KOPT-K1 (cell line): ENCODE measurements around the gene IL24.

Source experiments
- H3K27ac ChIP-seq: fragments of 200-600 bp; sonication (generic); 2 replicates; pipeline ENCODE4 v1.5.1; 2016; ENCODE audit warnings: antibody characterized with exemption, mild to moderate bottlenecking, low read depth, low read length; ENCODE audit not compliant: poor library complexity, severe bottlenecking
- H3K36me3 ChIP-seq: fragments of 200-600 bp; sonication (generic); 2 replicates; pipeline ENCODE4 v1.5.1; 2017; ENCODE audit warnings: antibody characterized with exemption, mild to moderate bottlenecking, low read length, moderate library complexity; ENCODE audit not compliant: insufficient read depth
- H3K9me3 ChIP-seq: fragments of 200-600 bp; sonication (generic); 2 replicates; pipeline ENCODE4 v1.5.1; 2017; ENCODE audit warnings: antibody characterized with exemption, low read length, mild to moderate bottlenecking; ENCODE audit not compliant: insufficient read depth, poor library complexity, severe bottlenecking

Gene IL24

GRCh38 chr1:206892351-206892984, 4.8 kb upstream of the IL24 start:
- Histone ChIP-seq H3K36me3 (no peaks in the 10 kb centered on the region), H3K9me3 (no peaks in the 10 kb centered on the region), H3K27ac (no peak overlapping the region)

GRCh38 chr1:206893380-206893779, 3.9 kb upstream of the IL24 start:
- H3K9me3 ChIP-seq = no peaks in the 10 kb centered on the region
- no peaks in the 10 kb centered on the region for H3K36me3 ChIP-seq
- H3K27ac ChIP-seq = no peak overlapping the region

GRCh38 chr1:206895325-206895724, 1.9 kb upstream of the IL24 start:
- Histone ChIP-seq H3K9me3 (no peaks in the 10 kb centered on the region), H3K36me3 (no peaks in the 10 kb centered on the region), H3K27ac (no peak overlapping the region)

- Histone ChIP-seq H3K27ac (no peak overlapping the region), H3K9me3 (no peaks in the 10 kb centered on the region), H3K36me3 (no peaks in the 10 kb centered on the region)
These were observed 1.4 kb upstream of the IL24 start for GRCh38 chr1:206895837-206896242.

GRCh38 chr1:206896261-206896660, 982 bp upstream of the IL24 start:
- H3K9me3 ChIP-seq = no peaks in the 10 kb centered on the region
- no peaks in the 10 kb centered on the region for H3K36me3 ChIP-seq
- no peak overlapping the region for H3K27ac ChIP-seq

GRCh38 chr1:206898089-206898914, 1.1 kb downstream of the IL24 start:
- no peaks in the 10 kb centered on the region for H3K9me3 ChIP-seq
- H3K36me3 ChIP-seq = no peaks in the 10 kb centered on the region
- no peak overlapping the region for H3K27ac ChIP-seq

GRCh38 chr1:206898915-206899431, 1.7 kb downstream of the IL24 start:
- H3K9me3 ChIP-seq = no peaks in the 10 kb centered on the region
- H3K27ac ChIP-seq = no peak overlapping the region
- H3K36me3 ChIP-seq = no peaks in the 10 kb centered on the region

GRCh38 chr1:206899717-206900116, 2.5 kb downstream of the IL24 start:
- H3K27ac ChIP-seq = no peak overlapping the region
- H3K36me3 ChIP-seq = no peaks in the 10 kb centered on the region
- no peaks in the 10 kb centered on the region for H3K9me3 ChIP-seq

- H3K9me3 ChIP-seq = no peaks in the 10 kb centered on the region
- H3K27ac ChIP-seq = no peak overlapping the region
- H3K36me3 ChIP-seq = no peaks in the 10 kb centered on the region
These were observed 2.9 kb downstream of the IL24 start for GRCh38 chr1:206900149-206900548.

GRCh38 chr1:206901944-206902343, 4.7 kb downstream of the IL24 start:
- no peaks in the 10 kb centered on the region for H3K36me3 ChIP-seq
- H3K9me3 ChIP-seq = no peaks in the 10 kb centered on the region
- H3K27ac ChIP-seq = no peak overlapping the region

- Histone ChIP-seq H3K9me3 (no peaks in the 10 kb centered on the region), H3K36me3 (no peaks in the 10 kb centered on the region), H3K27ac (no peak overlapping the region)
These were observed 5.5 kb downstream of the IL24 start for GRCh38 chr1:206902702-206903101.

- Histone ChIP-seq H3K27ac (no peak overlapping the region), H3K9me3 (no peaks in the 10 kb centered on the region), H3K36me3 (no peaks in the 10 kb centered on the region)
These were observed 6.4 kb downstream of the IL24 start for GRCh38 chr1:206903687-206904086.

- Histone ChIP-seq H3K9me3 (no peaks in the 10 kb centered on the region), H3K27ac (no peak overlapping the region), H3K36me3 (no peaks in the 10 kb centered on the region)
These were observed 7.3 kb downstream of the IL24 start for GRCh38 chr1:206904423-206905142.

- Histone ChIP-seq H3K9me3 (no peaks in the 10 kb centered on the region), H3K27ac (no peak overlapping the region), H3K36me3 (no peaks in the 10 kb centered on the region)
These were observed 8.3 kb downstream of the IL24 start for GRCh38 chr1:206905295-206906164.
